HCT116 (cell line): Measurements from ENCODE around the gene FTO.

Experiments used
- CTCF ChIP-seq, 3 experiments: fragments of 200-600 bp in 1 of 3; sonication (generic) in 1 of 3; IDR thresholded peaks in 2 of 3; conservative IDR thresholded peaks in 1 of 3; 2 replicates each; pipeline ENCODE4 v1.5.1; 2012 to 2017; ENCODE audit warnings: low read depth in 2 of 3, low read length in 2 of 3, antibody characterized with exemption in 1 of 3, borderline replicate concordance in 1 of 3, control low read depth in 1 of 3, mild to moderate bottlenecking in 1 of 3, mixed read lengths in 1 of 3, mixed run types in 1 of 3, moderate library complexity in 1 of 3; ENCODE audit not compliant: insufficient read depth in 1 of 3
- EZH2phosphoT487 ChIP-seq: fragments of 200-600 bp; IDR thresholded peaks from 2 replicates; pipeline ENCODE4 v1.6.1; 2018; ENCODE audit warnings: antibody characterized with exemption, borderline replicate concordance
- POLR2A ChIP-seq: IDR thresholded peaks from 2 replicates; pipeline ENCODE4 v1.7.0; 2011; ENCODE audit warnings: borderline replicate concordance; ENCODE audit not compliant: insufficient read depth, insufficient read length; ENCODE audit errors: extremely low read depth
- YY1 ChIP-seq: IDR thresholded peaks from 2 replicates; pipeline ENCODE4 v1.6.1; 2011; ENCODE audit warnings: low read length, low read depth, moderate library complexity, mild to moderate bottlenecking; ENCODE audit not compliant: insufficient replicate concordance; ENCODE audit errors: extremely low read depth
- TF ChIP-seq, protein P1 (sequence below): IDR thresholded peaks from 2 replicates; pipeline ENCODE4 v1.6.1; 2012

DNA sequence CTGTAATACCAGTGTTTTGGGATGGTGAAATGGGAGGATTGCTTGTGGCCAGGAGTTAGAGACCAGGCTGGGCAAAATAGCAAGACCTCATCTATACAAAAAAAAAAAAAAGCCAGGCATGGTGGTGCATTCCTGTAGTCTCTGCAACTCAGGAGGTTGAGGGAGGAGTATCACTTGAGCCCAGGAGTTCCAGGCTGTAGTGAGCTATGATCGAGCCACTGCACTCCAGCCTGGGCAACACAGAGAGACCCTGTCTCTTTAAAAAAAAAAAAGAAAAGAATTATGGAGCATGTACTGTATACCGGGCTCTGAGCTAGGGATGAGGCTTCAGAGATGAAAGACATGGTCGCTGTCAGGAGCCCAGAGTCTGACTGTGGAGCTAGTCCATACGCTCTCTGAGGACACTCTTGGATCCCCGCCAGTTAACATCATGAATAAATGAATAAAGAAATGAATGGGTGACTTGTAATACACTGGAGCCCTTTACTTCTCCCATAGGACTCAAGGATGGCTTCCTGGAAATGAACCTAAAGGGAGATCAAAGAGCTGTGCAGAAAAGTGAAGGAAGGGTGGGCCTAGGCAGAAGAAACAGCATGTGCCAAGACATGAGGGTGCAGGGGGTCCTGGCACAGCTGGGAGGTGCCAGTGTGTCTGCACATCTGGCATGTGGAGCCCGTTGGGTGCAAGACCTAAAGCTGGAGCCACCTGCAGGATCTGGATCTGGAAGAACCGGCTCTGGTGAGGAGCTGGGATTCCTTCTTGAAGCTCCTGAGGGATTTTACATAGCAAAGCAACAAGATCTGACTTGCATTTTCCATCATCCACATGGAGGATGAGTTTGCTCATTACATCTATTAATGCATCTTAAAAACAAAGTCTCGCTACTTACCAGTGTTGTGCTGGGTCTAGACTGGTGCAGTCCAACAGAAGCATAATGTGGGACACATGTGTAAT lies 462.2 kb downstream of the FTO start:
- TF ChIP-seq CTCF (IDR thresholded peaks at IDR 0.05 in 2 of 3, conservative IDR thresholded peaks at IDR 0.05 in 1 of 3; ENCODE audit: borderline replicate concordance in 1 of 3, insufficient read depth in 1 of 3, low read depth in 2 of 3, low read length in 2 of 3), result no peak
- TF ChIP-seq POLR2A, result no peak
- no peak for TF ChIP-seq EZH2phosphoT487
- no peak for TF ChIP-seq YY1
- TF ChIP-seq, protein P1, sequence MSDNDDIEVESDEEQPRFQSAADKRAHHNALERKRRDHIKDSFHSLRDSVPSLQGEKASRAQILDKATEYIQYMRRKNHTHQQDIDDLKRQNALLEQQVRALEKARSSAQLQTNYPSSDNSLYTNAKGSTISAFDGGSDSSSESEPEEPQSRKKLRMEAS, result no peak
